HCT116 (cell line): Measurements from ENCODE around the gene SF1. TPM values are rescaled to one million over a fixed set of nuclear protein-coding genes. Genes with fewer than 3 reads are reported as not detected.

Experiments used
- ATAC-seq: fragments of 200-7000 bp; cut with Tn5 transposase; 2 replicates; pipeline ENCODE4 v1.9.1; 2020; ENCODE audit warnings: mild to moderate bottlenecking, moderate library complexity
- BruUV-seq: library from RNA; stranded (reverse); fragments of 400-500 nt; replicated peaks from 2 replicates; lab custom pipeline; 2021; lab: Mats Ljungman, UMichigan
- CTCF ChIA-PET: fragments of 300-600 bp; sonication (Branson Sonifier 250); formaldehyde crosslinking; loops from one replicate; lab custom pipeline; 2021; ENCODE audit warnings: antibody characterized with exemption; lab: Charles Lee
- POLR2A ChIA-PET: fragments of 300-600, 350-600 bp; sonication (Branson Sonifier 250); formaldehyde crosslinking; loops from one replicate; lab custom pipeline; 2021; ENCODE audit warnings: antibody characterized with exemption; lab: Charles Lee
- RAD21 ChIA-PET, 2 experiments: fragments of 300-600 bp; sonication (Branson Sonifier 250); formaldehyde crosslinking; loops; one replicate each; lab custom pipeline; 2023; ENCODE audit warnings: low total read pairs in 2 of 2; ENCODE audit not compliant: uncharacterized antibody in 2 of 2, unreplicated experiment in 2 of 2, low non-redundant PET in 1 of 2; lab: Charles Lee
- DNase-seq: peaks from one replicate; pipeline ENCODE4 v3.0.0-alpha.2; 2010; ENCODE audit warnings: low read depth, low spot score
- H2AFZ ChIP-seq: fragments of 200-600 bp; shearing (Covaris generic), sonication (generic); 2 replicates; pipeline ENCODE4 v1.6.1; 2017; ENCODE audit warnings: low read depth, mixed run types, mixed read lengths, antibody characterized with exemption, low read length; ENCODE audit not compliant: poor library complexity, severe bottlenecking
- H3K27ac ChIP-seq: 2 replicates; pipeline ENCODE4 v1.5.1; 2012; ENCODE audit warnings: low read depth, low read length
- H3K27me3 ChIP-seq: fragments of 200-600 bp; sonication (generic); 2 replicates; pipeline ENCODE4 v1.6.1; 2016; ENCODE audit warnings: mixed run types, low read length, mixed read lengths; ENCODE audit not compliant: insufficient read depth
- H3K36me3 ChIP-seq, 2 experiments: fragments of 200-500 bp in 1 of 2; fragments of 200-600 bp in 1 of 2; sonication (Bioruptor generic) in 1 of 2; sonication (generic) in 1 of 2; 2 replicates each; pipeline versions ENCODE4 v1.5.1 to v1.6.1; 2014 to 2016; ENCODE audit warnings: low read length in 2 of 2, inconsistent platforms in 1 of 2, mixed read lengths in 1 of 2, mixed run types in 1 of 2; ENCODE audit not compliant: insufficient read depth in 2 of 2, control insufficient read depth in 1 of 2
- H3K4me1 ChIP-seq, 2 experiments: fragments of 200-600 bp in 1 of 2; sonication (generic) in 1 of 2; 2 replicates each; pipeline versions ENCODE4 v1.5.1 to v1.6.1; 2012 to 2017; ENCODE audit warnings: low read length in 2 of 2, inconsistent platforms in 1 of 2, mild to moderate bottlenecking in 1 of 2, mixed read lengths in 1 of 2, mixed run types in 1 of 2, moderate library complexity in 1 of 2; ENCODE audit not compliant: insufficient read depth in 2 of 2, control insufficient read depth in 1 of 2
- H3K4me2 ChIP-seq: fragments of 200-600 bp; sonication (generic); 2 replicates; pipeline ENCODE4 v1.6.1; 2017; ENCODE audit warnings: mixed run types, low read length, mixed read lengths
- H3K4me3 ChIP-seq, 2 experiments: fragments of 200-600 bp in 1 of 2; sonication (generic) in 1 of 2; replicated peaks in 1 of 2; 2 replicates each; pipeline ENCODE4 v1.5.1; 2011 to 2016; ENCODE audit warnings: low read length in 2 of 2, control low read depth in 1 of 2, low read depth in 1 of 2, mild to moderate bottlenecking in 1 of 2, mixed read lengths in 1 of 2, mixed run types in 1 of 2
- H3K79me2 ChIP-seq: fragments of 200-600 bp; sonication (generic); 2 replicates; pipeline ENCODE4 v1.6.1; 2017; ENCODE audit warnings: mild to moderate bottlenecking, mixed run types, low read length, moderate library complexity, mixed read lengths; ENCODE audit not compliant: insufficient read depth
- H3K9ac ChIP-seq: fragments of 200-600 bp; sonication (generic); 2 replicates; pipeline ENCODE4 v1.6.1; 2016; ENCODE audit warnings: low read length, mixed read lengths
- H3K9me2 ChIP-seq: fragments of 200-600 bp; sonication (generic), shearing (Covaris generic); 2 replicates; pipeline ENCODE4 v1.6.1; 2017; ENCODE audit warnings: mixed run types, mild to moderate bottlenecking, moderate library complexity; ENCODE audit not compliant: insufficient read depth
- H3K9me3 ChIP-seq, 2 experiments: fragments of 200-500 bp in 1 of 2; fragments of 200-600 bp in 1 of 2; sonication (Bioruptor generic) in 1 of 2; sonication (generic) in 1 of 2; 2 replicates each; pipeline ENCODE4 v1.6.1; 2014 to 2017; ENCODE audit warnings: low read length in 2 of 2, mixed read lengths in 2 of 2, inconsistent platforms in 1 of 2, low read depth in 1 of 2, mild to moderate bottlenecking in 1 of 2, mixed run types in 1 of 2, moderate library complexity in 1 of 2; ENCODE audit not compliant: control insufficient read depth in 1 of 2, insufficient read depth in 1 of 2
- H4K20me1 ChIP-seq: fragments of 200-600 bp; sonication (generic), shearing (Covaris generic); 2 replicates; pipeline ENCODE4 v1.6.1; 2017; ENCODE audit warnings: mixed run types, mild to moderate bottlenecking, moderate library complexity; ENCODE audit not compliant: insufficient read depth
- ATF3 ChIP-seq: IDR thresholded peaks from 2 replicates; pipeline ENCODE4 v1.6.1; 2012
- CEBPB ChIP-seq: IDR thresholded peaks from 2 replicates; pipeline ENCODE4 v1.6.1; 2012; ENCODE audit warnings: low read depth
- CTCF ChIP-seq, 3 experiments: fragments of 200-600 bp in 1 of 3; sonication (generic) in 1 of 3; IDR thresholded peaks in 2 of 3; conservative IDR thresholded peaks in 1 of 3; 2 replicates each; pipeline ENCODE4 v1.5.1; 2012 to 2017; ENCODE audit warnings: low read depth in 2 of 3, low read length in 2 of 3, antibody characterized with exemption in 1 of 3, borderline replicate concordance in 1 of 3, control low read depth in 1 of 3, mild to moderate bottlenecking in 1 of 3, mixed read lengths in 1 of 3, mixed run types in 1 of 3, moderate library complexity in 1 of 3; ENCODE audit not compliant: insufficient read depth in 1 of 3
- ELF1 ChIP-seq: IDR thresholded peaks from 2 replicates; pipeline ENCODE4 v1.6.1; 2012; ENCODE audit warnings: low read depth, borderline replicate concordance
- EZH2 ChIP-seq: fragments of 200-600 bp; sonication (generic); IDR thresholded peaks from 2 replicates; pipeline ENCODE4 v1.6.1; 2017; ENCODE audit warnings: antibody characterized with exemption, mixed run types
- EZH2phosphoT487 ChIP-seq: fragments of 200-600 bp; IDR thresholded peaks from 2 replicates; pipeline ENCODE4 v1.6.1; 2018; ENCODE audit warnings: antibody characterized with exemption, borderline replicate concordance
- FOSL1 ChIP-seq: IDR thresholded peaks from 2 replicates; pipeline ENCODE4 v1.6.1; 2012; ENCODE audit warnings: low read depth
- JUND ChIP-seq: IDR thresholded peaks from 2 replicates; pipeline ENCODE4 v1.6.1; 2012
- MAX ChIP-seq: IDR thresholded peaks from 2 replicates; pipeline ENCODE4 v1.6.1; 2012
- POLR2A ChIP-seq: IDR thresholded peaks from 2 replicates; pipeline ENCODE4 v1.7.0; 2011; ENCODE audit warnings: borderline replicate concordance; ENCODE audit not compliant: insufficient read depth, insufficient read length; ENCODE audit errors: extremely low read depth
- POLR2AphosphoS5 ChIP-seq: IDR thresholded peaks from 2 replicates; pipeline ENCODE4 v1.6.1; 2011; ENCODE audit warnings: mild to moderate bottlenecking, low read depth, low read length, moderate library complexity
- RAD21 ChIP-seq: IDR thresholded peaks from 2 replicates; pipeline ENCODE4 v1.6.1; 2012; ENCODE audit warnings: low read depth, mild to moderate bottlenecking
- REST ChIP-seq: IDR thresholded peaks from 2 replicates; pipeline ENCODE4 v1.6.1; 2012; ENCODE audit warnings: low read depth
- SIN3A ChIP-seq: IDR thresholded peaks from 2 replicates; pipeline ENCODE4 v1.6.1; 2012; ENCODE audit warnings: low read depth
- SRF ChIP-seq: IDR thresholded peaks from 2 replicates; pipeline ENCODE4 v1.6.1; 2012; ENCODE audit warnings: low read depth
- TCF7L2 ChIP-seq: IDR thresholded peaks from 2 replicates; pipeline ENCODE4 v1.7.0; 2011; ENCODE audit warnings: borderline replicate concordance, inconsistent platforms; ENCODE audit not compliant: insufficient read depth, insufficient read length; ENCODE audit errors: extremely low read depth
- ZBTB33 ChIP-seq: IDR thresholded peaks from 2 replicates; pipeline ENCODE4 v1.6.1; 2011; ENCODE audit warnings: mild to moderate bottlenecking, low read length, moderate library complexity; ENCODE audit not compliant: insufficient replicate concordance; ENCODE audit errors: extremely low read depth
- intact Hi-C: fragments of 100-400 bp; cut with micrococcal nuclease; formaldehyde crosslinking; loops from 2 replicates; pipeline ENCODE4 v1.10.0; 2022
- total RNA-seq: library from RNA; stranded (reverse); gene quantifications from one replicate; pipeline ENCODE4 v1.2.1, GENCODE V29; 2021; ENCODE audit not compliant: unreplicated experiment

Gene SF1
- total RNA-seq, 1 experiment from 2014 or later = 403 TPM

- Histone ChIP-seq H3K4me1 (peaks cover 2 to 4% of the 10 kb centered on the region in 2 experiments; a peak in 2 of 4 replicates), H3K9ac (no peak overlapping the region), H3K79me2 (no peaks in the 10 kb centered on the region), H3K36me3 (no peaks in the 10 kb centered on the region; a peak in 1 of 4 replicates), H4K20me1 (no peaks in the 10 kb centered on the region), H3K9me3 (no peaks in the 10 kb centered on the region), H3K9me2 (no peaks in the 10 kb centered on the region), H3K4me3 (no peak overlapping the region), H2AFZ (no peak overlapping the region), H3K4me2 (no peak overlapping the region), H3K27me3 (no peaks in the 10 kb centered on the region), H3K27ac (no peak overlapping the region)
- intact Hi-C loops = no loop called here
- DNase-seq (no peak), ATAC-seq (no peak)
- BruUV-seq = no TSS peak
- RAD21 ChIA-PET = no interaction called here
- CTCF ChIA-PET = no interaction called here
- POLR2A ChIA-PET = no interaction called here
- no peak for TF ChIP-seq REST
- no peak for TF ChIP-seq ATF3
- TF ChIP-seq TCF7L2 = no peak
- no peak for TF ChIP-seq JUND
- TF ChIP-seq RAD21 = no peak
- TF ChIP-seq MAX = no peak
- no peak for TF ChIP-seq EZH2
- TF ChIP-seq POLR2AphosphoS5 = no peak
- TF ChIP-seq CTCF (IDR thresholded peaks at IDR 0.05 in 2 of 3, conservative IDR thresholded peaks at IDR 0.05 in 1 of 3; ENCODE audit: borderline replicate concordance in 1 of 3, insufficient read depth in 1 of 3, low read depth in 2 of 3, low read length in 2 of 3) = no peak
- no peak for TF ChIP-seq ZBTB33
- TF ChIP-seq SIN3A = no peak
- TF ChIP-seq ELF1 = no peak
- TF ChIP-seq SRF = no peak
- no peak for TF ChIP-seq POLR2A
- no peak for TF ChIP-seq FOSL1
- TF ChIP-seq CEBPB = no peak
- no peak for TF ChIP-seq EZH2phosphoT487
These were observed 13.5 kb upstream of the SF1 start for GRCh38 chr11:64791781-64792291.
